HCT116 (cell line): ENCODE results near the gene TIAM2. TPM values are rescaled to one million over a fixed set of nuclear protein-coding genes. Genes with fewer than 3 reads are reported as not detected.

Experiments used
- ATAC-seq: fragments of 200-7000 bp; cut with Tn5 transposase; 2 replicates; pipeline ENCODE4 v1.9.1; 2020; ENCODE audit warnings: mild to moderate bottlenecking, moderate library complexity
- BruUV-seq: library from RNA; stranded (reverse); fragments of 400-500 nt; replicated peaks from 2 replicates; lab custom pipeline; 2021; lab: Mats Ljungman, UMichigan
- CTCF ChIA-PET: fragments of 300-600 bp; sonication (Branson Sonifier 250); formaldehyde crosslinking; loops from one replicate; lab custom pipeline; 2021; ENCODE audit warnings: antibody characterized with exemption; lab: Charles Lee
- POLR2A ChIA-PET: fragments of 300-600, 350-600 bp; sonication (Branson Sonifier 250); formaldehyde crosslinking; loops from one replicate; lab custom pipeline; 2021; ENCODE audit warnings: antibody characterized with exemption; lab: Charles Lee
- RAD21 ChIA-PET, 2 experiments: fragments of 300-600 bp; sonication (Branson Sonifier 250); formaldehyde crosslinking; loops; one replicate each; lab custom pipeline; 2023; ENCODE audit warnings: low total read pairs in 2 of 2; ENCODE audit not compliant: uncharacterized antibody in 2 of 2, unreplicated experiment in 2 of 2, low non-redundant PET in 1 of 2; lab: Charles Lee
- DNase-seq: peaks from one replicate; pipeline ENCODE4 v3.0.0-alpha.2; 2010; ENCODE audit warnings: low read depth, low spot score
- H2AFZ ChIP-seq: fragments of 200-600 bp; shearing (Covaris generic), sonication (generic); 2 replicates; pipeline ENCODE4 v1.6.1; 2017; ENCODE audit warnings: low read depth, mixed run types, mixed read lengths, antibody characterized with exemption, low read length; ENCODE audit not compliant: poor library complexity, severe bottlenecking
- H3K27ac ChIP-seq: 2 replicates; pipeline ENCODE4 v1.5.1; 2012; ENCODE audit warnings: low read depth, low read length
- H3K27me3 ChIP-seq: fragments of 200-600 bp; sonication (generic); 2 replicates; pipeline ENCODE4 v1.6.1; 2016; ENCODE audit warnings: mixed run types, low read length, mixed read lengths; ENCODE audit not compliant: insufficient read depth
- H3K36me3 ChIP-seq, 2 experiments: fragments of 200-500 bp in 1 of 2; fragments of 200-600 bp in 1 of 2; sonication (Bioruptor generic) in 1 of 2; sonication (generic) in 1 of 2; 2 replicates each; pipeline versions ENCODE4 v1.5.1 to v1.6.1; 2014 to 2016; ENCODE audit warnings: low read length in 2 of 2, inconsistent platforms in 1 of 2, mixed read lengths in 1 of 2, mixed run types in 1 of 2; ENCODE audit not compliant: insufficient read depth in 2 of 2, control insufficient read depth in 1 of 2
- H3K4me1 ChIP-seq, 2 experiments: fragments of 200-600 bp in 1 of 2; sonication (generic) in 1 of 2; 2 replicates each; pipeline versions ENCODE4 v1.5.1 to v1.6.1; 2012 to 2017; ENCODE audit warnings: low read length in 2 of 2, inconsistent platforms in 1 of 2, mild to moderate bottlenecking in 1 of 2, mixed read lengths in 1 of 2, mixed run types in 1 of 2, moderate library complexity in 1 of 2; ENCODE audit not compliant: insufficient read depth in 2 of 2, control insufficient read depth in 1 of 2
- H3K4me2 ChIP-seq: fragments of 200-600 bp; sonication (generic); 2 replicates; pipeline ENCODE4 v1.6.1; 2017; ENCODE audit warnings: mixed run types, low read length, mixed read lengths
- H3K4me3 ChIP-seq, 2 experiments: fragments of 200-600 bp in 1 of 2; sonication (generic) in 1 of 2; replicated peaks in 1 of 2; 2 replicates each; pipeline ENCODE4 v1.5.1; 2011 to 2016; ENCODE audit warnings: low read length in 2 of 2, control low read depth in 1 of 2, low read depth in 1 of 2, mild to moderate bottlenecking in 1 of 2, mixed read lengths in 1 of 2, mixed run types in 1 of 2
- H3K79me2 ChIP-seq: fragments of 200-600 bp; sonication (generic); 2 replicates; pipeline ENCODE4 v1.6.1; 2017; ENCODE audit warnings: mild to moderate bottlenecking, mixed run types, low read length, moderate library complexity, mixed read lengths; ENCODE audit not compliant: insufficient read depth
- H3K9ac ChIP-seq: fragments of 200-600 bp; sonication (generic); 2 replicates; pipeline ENCODE4 v1.6.1; 2016; ENCODE audit warnings: low read length, mixed read lengths
- H3K9me2 ChIP-seq: fragments of 200-600 bp; sonication (generic), shearing (Covaris generic); 2 replicates; pipeline ENCODE4 v1.6.1; 2017; ENCODE audit warnings: mixed run types, mild to moderate bottlenecking, moderate library complexity; ENCODE audit not compliant: insufficient read depth
- H3K9me3 ChIP-seq, 2 experiments: fragments of 200-500 bp in 1 of 2; fragments of 200-600 bp in 1 of 2; sonication (Bioruptor generic) in 1 of 2; sonication (generic) in 1 of 2; 2 replicates each; pipeline ENCODE4 v1.6.1; 2014 to 2017; ENCODE audit warnings: low read length in 2 of 2, mixed read lengths in 2 of 2, inconsistent platforms in 1 of 2, low read depth in 1 of 2, mild to moderate bottlenecking in 1 of 2, mixed run types in 1 of 2, moderate library complexity in 1 of 2; ENCODE audit not compliant: control insufficient read depth in 1 of 2, insufficient read depth in 1 of 2
- H4K20me1 ChIP-seq: fragments of 200-600 bp; sonication (generic), shearing (Covaris generic); 2 replicates; pipeline ENCODE4 v1.6.1; 2017; ENCODE audit warnings: mixed run types, mild to moderate bottlenecking, moderate library complexity; ENCODE audit not compliant: insufficient read depth
- CTCF ChIP-seq, 3 experiments: fragments of 200-600 bp in 1 of 3; sonication (generic) in 1 of 3; IDR thresholded peaks in 2 of 3; conservative IDR thresholded peaks in 1 of 3; 2 replicates each; pipeline ENCODE4 v1.5.1; 2012 to 2017; ENCODE audit warnings: low read depth in 2 of 3, low read length in 2 of 3, antibody characterized with exemption in 1 of 3, borderline replicate concordance in 1 of 3, control low read depth in 1 of 3, mild to moderate bottlenecking in 1 of 3, mixed read lengths in 1 of 3, mixed run types in 1 of 3, moderate library complexity in 1 of 3; ENCODE audit not compliant: insufficient read depth in 1 of 3
- ELF1 ChIP-seq: IDR thresholded peaks from 2 replicates; pipeline ENCODE4 v1.6.1; 2012; ENCODE audit warnings: low read depth, borderline replicate concordance
- EZH2 ChIP-seq: fragments of 200-600 bp; sonication (generic); IDR thresholded peaks from 2 replicates; pipeline ENCODE4 v1.6.1; 2017; ENCODE audit warnings: antibody characterized with exemption, mixed run types
- EZH2phosphoT487 ChIP-seq: fragments of 200-600 bp; IDR thresholded peaks from 2 replicates; pipeline ENCODE4 v1.6.1; 2018; ENCODE audit warnings: antibody characterized with exemption, borderline replicate concordance
- JUND ChIP-seq: IDR thresholded peaks from 2 replicates; pipeline ENCODE4 v1.6.1; 2012
- POLR2A ChIP-seq: IDR thresholded peaks from 2 replicates; pipeline ENCODE4 v1.7.0; 2011; ENCODE audit warnings: borderline replicate concordance; ENCODE audit not compliant: insufficient read depth, insufficient read length; ENCODE audit errors: extremely low read depth
- SRF ChIP-seq: IDR thresholded peaks from 2 replicates; pipeline ENCODE4 v1.6.1; 2012; ENCODE audit warnings: low read depth
- YY1 ChIP-seq: IDR thresholded peaks from 2 replicates; pipeline ENCODE4 v1.6.1; 2011; ENCODE audit warnings: low read length, low read depth, moderate library complexity, mild to moderate bottlenecking; ENCODE audit not compliant: insufficient replicate concordance; ENCODE audit errors: extremely low read depth
- intact Hi-C: fragments of 100-400 bp; cut with micrococcal nuclease; formaldehyde crosslinking; loops from 2 replicates; pipeline ENCODE4 v1.10.0; 2022
- total RNA-seq: library from RNA; stranded (reverse); gene quantifications from one replicate; pipeline ENCODE4 v1.2.1, GENCODE V29; 2021; ENCODE audit not compliant: unreplicated experiment

TIAM2 gene
- total RNA-seq, 1 experiment from 2014 or later = 9.4 TPM

- TF ChIP-seq EZH2phosphoT487 (no peak), JUND (no peak), CTCF (IDR thresholded peaks at IDR 0.05 in 2 of 3, conservative IDR thresholded peaks at IDR 0.05 in 1 of 3; ENCODE audit: borderline replicate concordance in 1 of 3, insufficient read depth in 1 of 3, low read depth in 2 of 3, low read length in 2 of 3) (no peak), EZH2 (no peak), ELF1 (no peak)
Observed at GRCh38 chr6:154993710-154994109, 1.4 kb upstream of the TIAM2 start (continued).

- DNase-seq = no peak
- peak overlapping the region in 1 of 2 experiments; percentile 71; a peak in 1 of 4 replicates for H3K4me3 ChIP-seq
Observed at GRCh38 chr6:154994836-154995253, 270 bp upstream of the TIAM2 start.

More at GRCh38 chr6:154994836-154995253, 270 bp upstream of the TIAM2 start:
- TF ChIP-seq SRF (no peak), YY1 (no peak), POLR2A (no peak), EZH2 (no peak)
- ChIA-PET CTCF (no interaction called here), RAD21 (no interaction called here), POLR2A (no interaction called here)
- no peaks in the 10 kb centered on the region for H3K9me2 ChIP-seq
- intact Hi-C loops = no loop called here
- no peaks in the 10 kb centered on the region for H3K36me3 ChIP-seq
- no peaks in the 10 kb centered on the region for H3K27me3 ChIP-seq
- H3K9ac ChIP-seq = no peak overlapping the region
- H3K79me2 ChIP-seq = no peaks in the 10 kb centered on the region
- peak overlapping the region; percentile 65 for H2AFZ ChIP-seq
- peak overlapping the region; percentile 97 for H3K4me2 ChIP-seq
- no peaks in the 10 kb centered on the region for H3K9me3 ChIP-seq
- no TSS peak for BruUV-seq
- H4K20me1 ChIP-seq = no peaks in the 10 kb centered on the region
- H3K27ac ChIP-seq = no peak overlapping the region
- no peak for ATAC-seq
- peaks cover 12 to 19% of the 10 kb centered on the region in 2 experiments for H3K4me1 ChIP-seq
